Endothelial cell (in vitro differentiated cells): ENCODE data around the gene DCXR. TPM values are rescaled to one million over a fixed set of nuclear protein-coding genes. Genes with fewer than 3 reads are reported as not detected.

Experiments used
- DNase-seq: peaks from one replicate; pipeline ENCODE4 v3.0.0; 2021; ENCODE audit warnings: low spot score
- H3K27ac Mint-ChIP-seq: one replicate; pipeline ENCODE4 v1.8.0; 2021; ENCODE audit warnings: mixed read lengths, inconsistent platforms; ENCODE audit not compliant: unreplicated experiment
- H3K27me3 Mint-ChIP-seq: one replicate; pipeline ENCODE4 v1.8.0; 2021; ENCODE audit warnings: mild to moderate bottlenecking, moderate library complexity, mixed read lengths, inconsistent platforms; ENCODE audit not compliant: unreplicated experiment
- H3K36me3 Mint-ChIP-seq: one replicate; pipeline ENCODE4 v1.8.0; 2021; ENCODE audit warnings: mild to moderate bottlenecking, low read depth, mixed read lengths, inconsistent platforms; ENCODE audit not compliant: unreplicated experiment
- H3K4me1 Mint-ChIP-seq: one replicate; pipeline ENCODE4 v1.8.0; 2021; ENCODE audit warnings: mild to moderate bottlenecking, mixed read lengths, inconsistent platforms; ENCODE audit not compliant: unreplicated experiment
- H3K4me3 Mint-ChIP-seq: one replicate; pipeline ENCODE4 v1.8.0; 2021; ENCODE audit warnings: mild to moderate bottlenecking, mixed read lengths, inconsistent platforms; ENCODE audit not compliant: unreplicated experiment
- H3K9me3 Mint-ChIP-seq: one replicate; pipeline ENCODE4 v1.8.0; 2021; ENCODE audit warnings: mixed read lengths, inconsistent platforms; ENCODE audit not compliant: unreplicated experiment
- CTCF ChIP-seq: fragments of 200-600 bp; sonication (generic); IDR thresholded peaks from one replicate; pipeline ENCODE4 v1.5.0; 2021; ENCODE audit warnings: antibody characterized with exemption; ENCODE audit not compliant: unreplicated experiment
- total RNA-seq: library from RNA; stranded (reverse); fragmentation: NEBNext Ultra II Directional; extraction: Animal tissue kit (Norgen Biotek cat#: 25700); gene quantifications from one replicate; pipeline ENCODE4 v1.2.1, GENCODE V29; 2021; ENCODE audit not compliant: unreplicated experiment

DCXR gene
- total RNA-seq, 1 donor from 2014 or later, result 30.8 TPM

- no peaks in the 10 kb centered on the region for H3K9me3 Mint-ChIP-seq
- H3K4me1 Mint-ChIP-seq, result no peaks in the 10 kb centered on the region
- DNase-seq, result no peak
- no peak overlapping the region for H3K4me3 Mint-ChIP-seq
- no peak overlapping the region for H3K27ac Mint-ChIP-seq
- peaks cover 3% of the 10 kb centered on the region for H3K27me3 Mint-ChIP-seq
- TF ChIP-seq CTCF, result no peak
- H3K36me3 Mint-ChIP-seq, result no peaks in the 10 kb centered on the region
Measured at GRCh38 chr17:82012640-82013295, 24.7 kb downstream of the DCXR start.

DNA sequence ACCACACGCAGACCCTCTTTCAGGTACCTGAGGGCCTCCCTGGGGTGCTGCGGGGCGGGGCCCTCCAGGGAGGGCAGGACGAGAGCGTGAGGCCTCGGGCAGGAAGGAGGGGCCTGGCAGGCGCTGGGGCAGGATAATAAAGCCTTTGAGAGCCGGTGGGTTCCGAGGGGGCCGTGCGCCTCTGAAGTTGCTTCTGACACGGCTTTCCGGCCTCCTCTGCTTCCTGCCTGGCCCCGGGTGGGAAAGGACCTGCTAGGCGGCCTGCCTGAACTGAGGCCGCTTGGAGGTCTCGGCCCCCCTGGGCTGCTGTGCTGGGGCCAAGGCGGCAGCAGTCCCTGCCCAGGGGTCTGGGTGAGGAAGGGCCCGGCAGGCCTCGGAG is 25.2 kb downstream of the DCXR start:
- H3K4me1 Mint-ChIP-seq, result no peaks in the 10 kb centered on the region
- H3K27me3 Mint-ChIP-seq, result peaks cover 3% of the 10 kb centered on the region
- no peak for DNase-seq

DNA sequence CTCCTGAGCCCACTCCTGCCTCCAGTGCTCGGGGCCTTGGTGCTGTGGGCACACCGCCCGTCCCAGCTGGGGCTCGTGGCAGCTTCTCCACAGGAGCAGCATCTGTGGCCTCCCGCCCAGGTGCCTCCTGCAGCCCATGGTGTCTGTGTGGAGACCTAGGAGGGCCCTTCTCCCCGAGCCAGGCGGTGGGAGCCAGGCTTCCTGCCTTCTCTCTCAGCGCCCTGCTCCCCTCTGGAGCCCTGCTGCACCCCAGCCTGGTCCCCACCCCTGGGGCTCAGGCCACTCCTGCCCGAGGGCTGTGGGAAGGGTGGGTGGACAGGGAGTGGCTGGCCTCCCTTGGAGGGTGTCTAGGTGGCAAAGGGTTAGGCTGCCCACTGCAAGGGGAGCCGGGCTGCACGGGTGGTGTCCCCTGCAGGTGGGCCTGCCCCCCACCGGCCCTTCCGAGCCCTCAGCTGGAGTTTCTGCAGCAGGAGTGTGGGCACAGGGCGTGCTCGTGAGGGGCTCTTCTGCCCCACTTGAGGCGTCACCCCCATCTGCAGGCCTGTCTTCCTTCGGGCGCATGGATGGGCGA is 25.8 kb downstream of the DCXR start:
- no peak overlapping the region for H3K4me3 Mint-ChIP-seq
- no peaks in the 10 kb centered on the region for H3K4me1 Mint-ChIP-seq
- no peak overlapping the region for H3K27ac Mint-ChIP-seq
- DNase-seq, result no peak
- TF ChIP-seq CTCF, result no peak
- H3K27me3 Mint-ChIP-seq, result peaks cover 3% of the 10 kb centered on the region
- H3K36me3 Mint-ChIP-seq, result no peaks in the 10 kb centered on the region
- no peaks in the 10 kb centered on the region for H3K9me3 Mint-ChIP-seq

More for the DNA sequence above, 25.2 kb downstream of the DCXR start:
- Mint-ChIP-seq H3K9me3 (no peaks in the 10 kb centered on the region), H3K27ac (no peak overlapping the region), H3K36me3 (no peaks in the 10 kb centered on the region), H3K4me3 (no peak overlapping the region)
- no peak for TF ChIP-seq CTCF

GRCh38 chr17:82010575-82011525 is 26.6 kb downstream of the DCXR start:
- Mint-ChIP-seq H3K4me1 (peaks cover 4% of the 10 kb centered on the region), H3K27me3 (peaks cover 7% of the 10 kb centered on the region), H3K4me3 (no peak overlapping the region), H3K27ac (no peak overlapping the region), H3K9me3 (no peaks in the 10 kb centered on the region), H3K36me3 (no peaks in the 10 kb centered on the region)
- TF ChIP-seq CTCF, result no peak
- DNase-seq, result no peak
